Activated gamma-delta T cell treated with Interleukin-2 at 50 U/mL for 16 hours (primary cell): ENCODE data around the gene TGFBR2.
"Not testable (repeated sequence)": the region's sequence is repeated elsewhere in the genome, so short reads cannot be mapped to it uniquely, and the experiment has no call there.

Experiments
- DNase-seq: peaks from one replicate; pipeline ENCODE4 v3.0.0-alpha.2; 2020

The TGFBR2 gene

DNA sequence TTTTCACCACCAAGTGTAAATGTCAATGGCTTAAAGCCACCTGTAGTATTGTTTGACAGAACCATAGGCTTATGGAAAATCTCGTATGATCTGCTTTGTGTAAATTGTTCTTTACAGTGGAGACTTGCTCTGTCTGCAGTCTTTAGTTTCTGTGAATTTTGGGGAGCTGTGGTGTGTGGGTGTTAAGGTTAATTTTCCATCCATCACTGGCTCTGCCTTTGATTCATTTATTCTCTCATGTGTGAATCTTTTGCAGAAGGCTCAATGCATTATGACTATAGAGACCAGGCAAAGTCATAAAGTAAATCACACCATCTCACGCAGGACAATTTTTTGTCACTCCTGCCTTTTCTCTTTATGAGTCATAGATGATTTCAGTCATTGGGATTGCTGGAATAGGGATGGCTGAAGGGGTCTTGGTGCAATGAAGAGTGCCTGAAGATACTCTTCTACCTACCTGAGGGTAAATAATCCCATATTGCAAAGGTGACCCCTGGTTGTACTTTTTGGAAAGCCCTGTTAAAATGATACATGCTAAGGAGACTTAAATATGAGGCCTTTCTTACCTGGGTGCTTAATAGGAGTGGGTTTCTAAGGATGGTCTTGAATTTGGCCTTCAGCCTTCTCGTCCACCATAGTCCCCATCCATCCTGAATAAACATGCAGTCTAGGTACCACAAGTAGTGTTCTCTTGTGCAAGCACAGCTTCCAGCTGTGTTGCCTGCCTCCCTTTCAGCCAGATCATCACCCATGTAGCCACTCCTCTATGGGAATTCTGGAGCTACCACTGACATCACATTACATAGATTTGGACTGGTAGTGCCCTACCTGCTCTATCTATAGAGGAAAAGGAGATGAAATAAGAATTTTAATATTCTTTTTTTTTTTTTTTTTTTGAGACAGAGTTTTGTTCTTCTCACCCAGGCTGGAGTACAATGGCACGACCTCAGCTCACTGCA lies 14.3 kb downstream of the TGFBR2 start:
- no peak for DNase-seq

GRCh38 chr3:30621576-30621975 lies 15.2 kb downstream of the TGFBR2 start:
- no peak for DNase-seq

DNA sequence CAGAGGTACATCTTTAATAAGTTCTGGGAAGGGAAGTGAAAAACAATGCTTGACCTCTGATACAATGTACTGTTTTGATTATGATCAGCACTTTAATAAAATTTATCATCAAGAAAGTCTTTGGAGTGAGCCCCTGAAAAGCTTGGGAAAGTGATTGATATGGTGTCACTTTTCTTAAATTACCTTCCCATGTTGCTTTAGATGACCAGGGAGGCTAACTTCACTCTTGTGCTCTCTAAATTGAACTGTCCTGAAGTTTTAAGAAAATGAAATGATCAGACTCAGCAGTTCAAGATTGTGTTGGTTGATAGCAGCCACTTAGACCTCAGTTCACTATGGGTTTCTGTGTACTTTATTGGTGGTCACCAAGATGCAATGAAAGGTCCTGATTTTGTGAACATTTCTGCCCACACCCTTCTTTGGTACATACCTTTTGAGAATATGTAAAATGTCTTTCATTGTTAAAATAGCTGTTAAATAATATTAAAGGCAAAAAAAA lies 15.7 kb downstream of the TGFBR2 start:
- no peak for DNase-seq

GRCh38 chr3:30622790-30623189 lies 16.4 kb downstream of the TGFBR2 start:
- no peak for DNase-seq

DNA sequence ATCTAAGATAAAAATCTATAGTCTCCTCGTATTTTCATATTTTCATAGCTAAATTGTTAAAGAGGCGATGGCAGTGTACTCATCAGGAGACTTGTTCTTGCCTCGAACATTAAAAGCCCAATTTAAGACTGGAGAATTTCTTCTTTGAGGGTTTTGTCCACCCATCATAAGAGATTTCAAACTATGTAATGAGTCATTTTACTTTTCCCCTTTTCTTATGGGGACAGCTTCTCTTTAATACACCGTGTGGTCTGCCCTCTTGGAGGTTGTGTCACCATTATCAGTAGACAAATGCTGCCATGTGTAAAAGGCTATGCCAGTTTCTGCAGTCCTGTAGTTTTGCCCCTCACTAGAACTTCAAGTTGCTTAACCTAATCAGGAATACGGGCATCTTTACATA lies 16.9 kb downstream of the TGFBR2 start:
- no peak for DNase-seq

- DNase-seq: not testable (repeated sequence)
Measured at GRCh38 chr3:30624480-30624879, 18.1 kb downstream of the TGFBR2 start.

DNA sequence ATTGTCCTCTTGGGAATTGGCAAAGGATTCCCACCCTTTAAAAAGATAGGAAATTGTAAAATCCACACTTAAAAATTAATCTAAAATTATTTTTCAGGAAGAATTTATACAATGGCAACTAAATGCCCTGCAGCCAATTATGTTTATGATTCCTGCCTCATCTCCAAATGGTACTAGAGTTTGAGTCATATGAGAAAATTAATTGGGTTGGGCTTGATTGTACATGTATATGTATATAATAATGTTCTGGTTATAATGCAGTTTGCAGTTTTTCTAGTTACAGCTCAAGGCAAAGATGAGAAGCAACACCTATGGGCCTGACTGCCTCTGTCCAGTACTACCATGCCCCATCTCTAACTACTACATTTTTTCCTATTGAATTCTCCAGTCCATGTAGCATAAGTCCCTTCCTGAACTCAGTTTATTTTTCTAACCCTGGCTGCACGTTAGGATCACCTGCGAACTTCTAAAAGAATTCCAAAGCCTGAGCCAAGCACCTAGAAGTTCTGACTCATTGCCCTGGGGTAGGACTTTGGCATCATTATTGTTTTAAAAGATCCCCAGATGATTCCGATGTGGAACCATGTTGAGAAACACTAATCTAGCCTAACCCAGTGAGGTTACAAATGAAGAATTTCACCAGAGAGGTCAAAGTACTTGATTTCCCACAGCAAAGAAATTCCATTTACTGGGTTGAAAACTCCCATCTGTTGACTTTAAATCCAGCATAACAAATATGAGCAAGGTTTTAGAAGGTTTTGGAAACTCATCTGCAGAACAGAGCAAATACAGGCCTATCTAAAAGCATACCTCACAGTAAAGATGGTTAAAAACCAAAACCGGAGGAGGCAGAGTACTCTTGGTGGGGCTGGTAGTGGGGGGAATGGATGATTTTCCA lies 19.4 kb downstream of the TGFBR2 start:
- DNase-seq: no peak

DNA sequence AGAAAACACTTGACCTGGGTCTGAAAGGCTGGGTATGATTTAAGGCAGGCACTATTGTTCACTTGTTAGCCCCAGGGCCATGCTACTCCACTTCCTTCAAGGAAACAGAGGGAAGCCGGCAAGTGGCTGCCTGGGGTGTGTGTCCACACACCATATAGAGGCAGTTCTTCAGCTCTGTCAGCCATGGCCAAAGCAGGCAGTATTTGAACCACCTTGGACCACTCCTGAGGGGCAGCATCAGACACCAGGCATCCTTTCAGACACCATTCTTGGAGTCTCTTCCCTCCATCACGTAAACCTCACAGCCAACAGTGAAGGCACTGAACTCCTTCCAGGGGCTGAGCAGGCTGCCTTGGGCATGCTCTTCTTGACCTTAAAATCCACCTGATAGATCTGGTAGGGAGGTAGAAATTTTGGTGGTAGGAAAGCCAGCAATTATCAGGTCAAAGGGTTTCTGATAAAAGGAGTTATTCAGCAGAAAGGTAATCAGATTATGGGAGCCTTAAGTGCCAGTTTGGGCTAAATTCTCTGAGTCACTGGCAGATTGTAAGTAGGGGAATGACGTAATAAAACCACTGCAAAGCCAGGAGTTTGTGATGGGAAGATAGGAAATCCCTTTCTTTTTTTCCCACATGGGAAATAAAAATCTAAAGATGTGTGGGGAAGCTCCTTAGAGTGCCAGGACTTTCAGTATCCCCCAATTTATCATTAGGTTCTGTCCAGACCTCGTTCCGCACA lies 20.2 kb downstream of the TGFBR2 start:
- DNase-seq: no peak

- DNase-seq: no peak
Measured at GRCh38 chr3:30628205-30628900, 22.0 kb downstream of the TGFBR2 start.

DNA sequence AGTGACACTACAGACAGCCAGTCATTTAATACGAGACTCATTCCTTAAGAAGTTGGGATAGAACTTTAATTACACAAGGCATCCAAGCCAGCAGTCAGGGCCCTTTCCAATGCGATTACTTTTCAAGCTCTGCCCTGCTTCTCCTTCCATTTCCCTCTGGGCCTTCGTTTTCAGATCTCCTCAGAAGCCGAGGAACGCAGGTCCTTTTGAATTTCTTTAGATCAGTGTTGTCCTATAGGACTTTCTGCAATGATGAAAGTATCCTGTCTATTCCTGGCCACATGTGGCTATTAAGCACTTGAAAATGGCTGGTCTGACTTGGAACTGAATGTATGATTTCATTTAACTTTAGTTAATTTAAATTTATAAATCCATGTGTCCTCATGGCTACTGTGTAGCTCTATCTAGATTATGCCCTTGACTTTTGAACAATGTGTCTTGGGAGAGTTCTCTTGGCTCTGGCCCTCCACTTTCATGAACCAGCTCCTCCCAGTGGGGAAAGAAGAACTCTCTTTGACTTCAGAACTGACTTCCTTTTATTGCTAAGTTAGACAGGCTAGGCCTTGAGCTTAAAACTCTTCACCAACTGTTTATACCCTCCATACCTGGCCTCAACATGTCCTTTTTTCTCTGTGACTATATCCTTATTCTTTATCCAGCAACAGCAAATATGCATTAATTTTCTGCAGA lies 22.6 kb downstream of the TGFBR2 start:
- DNase-seq: no peak

DNA sequence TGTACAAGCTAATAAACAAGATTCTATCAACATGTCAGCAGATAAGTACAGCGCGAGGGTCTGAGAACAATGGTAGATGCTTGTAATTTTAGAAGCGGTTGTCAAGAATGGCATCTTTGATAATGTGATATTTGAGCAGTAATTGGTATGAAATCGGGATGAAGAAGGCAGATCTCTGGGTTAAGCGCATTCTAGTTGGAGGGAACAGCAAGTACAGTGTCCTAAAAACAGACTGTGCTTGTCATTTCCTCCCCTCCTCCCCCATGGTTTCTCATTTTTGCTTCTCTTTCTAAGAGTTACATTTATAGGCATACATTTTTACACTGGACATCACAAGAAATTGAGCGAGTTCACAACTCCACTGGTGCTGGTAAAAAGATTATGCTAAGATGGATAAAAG lies 23.3 kb downstream of the TGFBR2 start:
- no peak for DNase-seq

GRCh38 chr3:30630238-30631030 lies 24.0 kb downstream of the TGFBR2 start:
- DNase-seq: no peak

GRCh38 chr3:30631243-30631904 lies 25.0 kb downstream of the TGFBR2 start:
- DNase-seq: peak; percentile 40

GRCh38 chr3:30632065-30632464 lies 25.7 kb downstream of the TGFBR2 start:
- DNase-seq: no peak

DNA sequence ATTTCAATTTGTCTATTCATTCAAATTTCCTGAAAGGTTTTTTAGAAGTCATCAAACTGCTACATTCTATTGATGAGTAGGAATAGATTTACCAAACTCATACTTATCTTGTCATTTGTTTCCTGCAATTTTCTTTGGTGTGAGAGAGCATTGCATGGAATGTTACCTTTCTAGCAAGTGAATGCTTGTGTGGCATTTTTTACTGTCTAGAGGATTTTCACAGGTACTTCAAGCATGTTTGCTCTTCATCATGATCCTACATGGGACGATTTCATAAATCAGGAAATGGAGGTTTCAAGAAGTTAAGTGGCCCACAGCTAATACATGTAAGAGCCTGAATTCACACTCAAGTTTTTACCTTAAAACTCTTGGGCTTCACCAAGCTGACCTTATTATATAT lies 26.1 kb downstream of the TGFBR2 start:
- DNase-seq: no peak

GRCh38 chr3:30633718-30634117 lies 27.3 kb downstream of the TGFBR2 start:
- no peak for DNase-seq

- no peak for DNase-seq
Measured at GRCh38 chr3:30634761-30635735, 28.6 kb downstream of the TGFBR2 start.

- DNase-seq: no peak
Measured at GRCh38 chr3:30637310-30638219, 31.2 kb downstream of the TGFBR2 start.
